Tibial nerve (tissue), 4 donors: ENCODE results near the gene C7orf57.

Experiments used
- EP300 ChIP-seq, 2 donors: sonication (generic); formaldehyde crosslinking; IDR thresholded peaks; one replicate each; pipeline ENCODE4 v1.6.1; 2017; ENCODE audit warnings: antibody characterized with exemption in 2 of 2, mild to moderate bottlenecking in 1 of 2
- POLR2A ChIP-seq, 2 donors: fragments of 450-650 bp; IDR thresholded peaks; one replicate each; pipeline ENCODE4 v1.6.1; 2017; ENCODE audit warnings: antibody characterized with exemption in 2 of 2, mild to moderate bottlenecking in 2 of 2, moderate library complexity in 2 of 2
- TF ChIP-seq, protein P1 (sequence below), 5 experiments: fragments of 200-600 bp in 3 of 5; fragments of 450-650 bp in 2 of 5; sonication (generic) in 3 of 5; IDR thresholded peaks; one replicate each; pipeline ENCODE4 v1.5.1; 2016 to 2019; ENCODE audit warnings: antibody characterized with exemption in 5 of 5, mild to moderate bottlenecking in 3 of 5, moderate library complexity in 2 of 5

DNA sequence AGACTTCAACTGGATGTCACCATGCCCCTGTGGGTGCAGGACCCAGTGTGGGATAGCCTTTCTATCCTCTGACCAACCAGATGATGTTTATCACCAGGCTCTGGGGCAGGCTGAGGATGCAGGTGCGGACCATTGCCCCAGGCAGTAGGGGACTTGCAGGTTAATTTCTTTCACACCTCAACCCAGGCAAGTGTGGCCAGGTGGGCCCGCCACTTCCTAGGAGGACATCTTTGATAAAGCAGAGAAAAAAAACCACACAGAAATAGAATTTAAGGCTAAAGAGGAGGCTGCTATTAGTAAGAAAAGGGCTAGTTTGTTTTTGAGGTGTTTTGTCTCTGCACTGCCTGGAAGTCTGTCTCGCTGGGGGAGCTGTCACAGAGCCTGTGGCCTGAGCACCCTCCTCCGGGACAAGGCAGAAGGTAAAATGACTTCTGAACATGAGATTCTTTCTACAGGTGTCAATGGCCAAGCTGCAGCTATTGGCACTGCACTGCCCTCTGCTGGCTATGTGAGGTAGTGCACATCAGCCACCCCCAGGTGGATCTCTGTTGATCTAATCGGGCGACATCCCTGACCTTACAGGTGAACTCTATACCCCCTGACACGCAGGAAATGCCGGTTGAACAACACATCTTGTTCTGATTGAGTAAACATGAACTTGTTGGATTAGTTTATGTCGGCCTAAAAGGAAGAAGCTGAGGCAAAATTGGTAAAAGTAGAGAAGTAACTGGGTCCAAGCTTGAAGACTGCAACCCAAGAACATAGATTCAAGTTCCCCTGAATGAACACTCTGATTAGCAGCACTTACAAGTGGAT is 74.7 kb downstream of the C7orf57 start:
- TF ChIP-seq, protein P1, sequence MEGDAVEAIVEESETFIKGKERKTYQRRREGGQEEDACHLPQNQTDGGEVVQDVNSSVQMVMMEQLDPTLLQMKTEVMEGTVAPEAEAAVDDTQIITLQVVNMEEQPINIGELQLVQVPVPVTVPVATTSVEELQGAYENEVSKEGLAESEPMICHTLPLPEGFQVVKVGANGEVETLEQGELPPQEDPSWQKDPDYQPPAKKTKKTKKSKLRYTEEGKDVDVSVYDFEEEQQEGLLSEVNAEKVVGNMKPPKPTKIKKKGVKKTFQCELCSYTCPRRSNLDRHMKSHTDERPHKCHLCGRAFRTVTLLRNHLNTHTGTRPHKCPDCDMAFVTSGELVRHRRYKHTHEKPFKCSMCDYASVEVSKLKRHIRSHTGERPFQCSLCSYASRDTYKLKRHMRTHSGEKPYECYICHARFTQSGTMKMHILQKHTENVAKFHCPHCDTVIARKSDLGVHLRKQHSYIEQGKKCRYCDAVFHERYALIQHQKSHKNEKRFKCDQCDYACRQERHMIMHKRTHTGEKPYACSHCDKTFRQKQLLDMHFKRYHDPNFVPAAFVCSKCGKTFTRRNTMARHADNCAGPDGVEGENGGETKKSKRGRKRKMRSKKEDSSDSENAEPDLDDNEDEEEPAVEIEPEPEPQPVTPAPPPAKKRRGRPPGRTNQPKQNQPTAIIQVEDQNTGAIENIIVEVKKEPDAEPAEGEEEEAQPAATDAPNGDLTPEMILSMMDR (IDR thresholded peaks at IDR 0.05): peak; percentile 96 to 99 (median 96)
- TF ChIP-seq POLR2A (IDR thresholded peaks at IDR 0.05) (no peak), EP300 (IDR thresholded peaks at IDR 0.05) (peak in 1 of 2 donors; percentile 42)
